Stimulated activated CD4-positive, alpha-beta T cell treated with anti-CD3 and anti-CD28 coated beads, Interleukin-4, amount 100 ng/mL, for 24 hours (primary cell): Measurements from ENCODE around the gene SPDEF.

ENCODE experiments used
- DNase-seq: peaks from one replicate; pipeline ENCODE4 v3.0.0-alpha.2; 2020

The SPDEF gene

GRCh38 chr6:34512738-34513115, 43.4 kb downstream of the SPDEF start:
- DNase-seq: no peak

DNA sequence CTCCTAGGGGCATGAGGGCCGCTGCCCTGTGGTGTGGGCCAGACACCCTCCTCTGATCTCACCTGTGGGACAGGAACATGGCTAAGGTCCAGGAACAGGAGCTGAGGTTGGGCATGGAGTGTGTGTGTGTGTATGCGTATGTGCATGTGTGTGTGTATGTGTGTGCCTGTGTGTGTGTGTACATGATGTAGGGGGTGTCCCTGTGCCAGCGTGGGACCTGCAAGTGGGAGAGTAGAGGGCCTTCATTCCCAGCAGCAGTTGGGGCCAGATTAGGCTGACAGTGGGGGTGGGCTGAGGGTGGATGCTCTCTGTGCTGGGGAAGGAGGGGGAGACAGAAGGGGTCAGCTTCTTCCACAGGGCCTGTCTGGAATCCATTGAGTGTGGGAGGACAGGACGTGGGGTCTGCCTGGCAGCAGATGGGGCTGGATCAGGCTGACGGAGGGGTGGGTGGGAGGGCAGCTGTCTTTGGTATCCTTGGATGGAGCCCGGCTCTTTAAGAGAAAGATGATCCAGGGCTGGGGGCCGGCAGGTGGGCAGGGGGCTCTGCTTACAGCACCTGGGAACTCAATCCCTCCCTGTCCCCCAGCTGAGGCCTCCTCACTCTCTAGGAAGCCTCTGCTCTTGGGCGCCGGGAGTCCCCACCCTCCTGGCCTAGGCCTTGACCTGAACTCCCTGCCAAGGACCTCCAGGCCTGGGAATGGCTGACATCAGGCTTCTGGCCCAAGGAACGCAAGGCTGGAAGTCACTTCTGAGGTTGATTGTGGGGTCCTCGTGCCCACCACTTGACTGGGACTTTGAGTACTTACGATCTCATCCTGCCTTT, 44.0 kb downstream of the SPDEF start:
- no peak for DNase-seq

GRCh38 chr6:34511214-34511914, 44.8 kb downstream of the SPDEF start:
- no peak for DNase-seq

GRCh38 chr6:34510299-34510698, 45.8 kb downstream of the SPDEF start:
- no peak for DNase-seq

DNA sequence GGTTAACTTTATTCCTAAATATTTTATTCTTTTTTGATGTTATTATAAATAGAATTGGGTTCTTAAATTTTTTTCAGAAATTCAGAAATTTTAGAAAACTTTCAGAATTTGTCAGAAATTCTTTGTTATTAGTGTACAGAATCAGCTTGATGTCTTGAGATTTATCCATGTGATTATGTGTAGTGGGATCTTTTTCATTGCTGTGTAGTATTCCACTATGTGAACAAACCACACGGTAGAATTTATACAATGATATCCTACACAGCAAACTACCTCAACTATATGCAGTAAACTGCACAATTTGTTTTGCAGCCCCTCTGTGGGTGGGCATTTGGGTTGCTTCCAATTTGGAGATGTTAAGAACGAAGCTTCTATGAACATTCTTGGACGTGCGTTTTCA, 46.3 kb downstream of the SPDEF start:
- no peak for DNase-seq

GRCh38 chr6:34508425-34508824, 47.7 kb downstream of the SPDEF start:
- no peak for DNase-seq

DNA sequence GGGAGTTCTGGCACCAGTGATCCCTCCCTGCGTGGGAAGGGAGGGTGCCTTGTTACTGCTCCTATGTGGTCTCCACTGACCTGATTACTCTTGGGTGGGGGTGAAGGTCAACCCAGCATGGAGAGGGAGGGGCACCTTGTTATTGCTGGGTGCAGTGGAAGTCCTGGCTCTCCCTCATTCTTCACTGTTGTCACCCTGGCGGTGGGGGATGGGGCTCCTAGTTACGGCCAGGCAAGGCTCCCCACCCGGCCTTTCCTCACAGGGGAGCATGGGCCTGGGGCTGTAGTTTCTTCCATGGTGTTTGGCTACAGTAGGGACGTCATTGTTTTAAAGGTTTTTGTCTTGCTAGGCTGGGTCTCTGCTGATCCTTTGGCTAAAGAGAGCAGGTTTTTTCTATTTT, 49.4 kb downstream of the SPDEF start:
- DNase-seq: no peak

- DNase-seq: no peak
Measured at GRCh38 chr6:34497411-34497810, 58.7 kb downstream of the SPDEF start.

DNA sequence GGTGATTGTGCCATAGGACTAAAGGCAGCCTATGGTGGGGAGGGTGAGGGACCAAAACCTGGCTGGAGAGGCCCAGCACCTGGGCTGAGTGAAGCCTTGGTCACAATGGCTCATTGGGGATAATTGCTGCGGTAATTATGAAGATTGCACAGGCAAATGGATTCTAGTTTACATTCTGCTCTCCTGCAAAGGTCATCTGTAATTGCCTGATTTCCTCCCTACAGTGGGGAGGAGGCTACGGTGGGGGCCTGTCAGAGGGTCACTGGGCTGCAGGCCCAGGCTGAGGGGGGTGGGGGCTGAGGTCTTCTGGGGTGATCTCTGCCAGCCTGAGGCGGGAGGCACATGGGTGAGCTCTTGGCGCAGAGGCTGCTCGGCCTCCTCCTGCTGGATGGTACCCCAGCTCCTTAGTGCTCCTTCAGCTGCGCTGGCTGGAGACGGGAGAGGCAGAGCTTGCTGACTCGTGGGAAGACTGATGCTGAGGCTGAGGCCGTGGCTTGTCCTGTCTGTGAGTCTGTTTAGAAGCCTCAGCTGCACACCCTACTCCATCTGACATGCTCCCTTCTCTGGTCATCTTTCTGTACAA, 59.9 kb downstream of the SPDEF start:
- DNase-seq: no peak

- no peak for DNase-seq
Measured at GRCh38 chr6:34494973-34495372, 61.2 kb downstream of the SPDEF start.

DNA sequence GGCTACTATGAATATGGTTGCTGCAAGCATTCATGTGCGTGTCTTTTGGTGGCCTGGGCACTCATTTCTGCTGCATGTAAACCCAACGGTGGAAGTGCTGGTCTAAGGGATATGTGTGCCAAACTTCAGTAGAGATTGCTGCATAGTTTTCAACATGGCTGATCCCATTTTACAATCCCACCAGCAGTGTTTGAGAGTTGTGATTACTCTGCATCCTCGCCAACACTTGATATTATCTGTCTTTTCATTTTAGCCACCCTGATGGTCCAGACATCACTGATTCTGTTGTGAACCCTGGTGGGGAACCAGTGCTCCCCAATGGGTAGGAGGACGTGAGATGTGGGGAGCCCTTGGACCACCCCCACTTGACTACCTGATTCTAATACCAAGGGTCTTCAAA, 62.8 kb downstream of the SPDEF start:
- no peak for DNase-seq

- DNase-seq: no peak
Measured at GRCh38 chr6:34491091-34491430, 65.1 kb downstream of the SPDEF start.

DNA sequence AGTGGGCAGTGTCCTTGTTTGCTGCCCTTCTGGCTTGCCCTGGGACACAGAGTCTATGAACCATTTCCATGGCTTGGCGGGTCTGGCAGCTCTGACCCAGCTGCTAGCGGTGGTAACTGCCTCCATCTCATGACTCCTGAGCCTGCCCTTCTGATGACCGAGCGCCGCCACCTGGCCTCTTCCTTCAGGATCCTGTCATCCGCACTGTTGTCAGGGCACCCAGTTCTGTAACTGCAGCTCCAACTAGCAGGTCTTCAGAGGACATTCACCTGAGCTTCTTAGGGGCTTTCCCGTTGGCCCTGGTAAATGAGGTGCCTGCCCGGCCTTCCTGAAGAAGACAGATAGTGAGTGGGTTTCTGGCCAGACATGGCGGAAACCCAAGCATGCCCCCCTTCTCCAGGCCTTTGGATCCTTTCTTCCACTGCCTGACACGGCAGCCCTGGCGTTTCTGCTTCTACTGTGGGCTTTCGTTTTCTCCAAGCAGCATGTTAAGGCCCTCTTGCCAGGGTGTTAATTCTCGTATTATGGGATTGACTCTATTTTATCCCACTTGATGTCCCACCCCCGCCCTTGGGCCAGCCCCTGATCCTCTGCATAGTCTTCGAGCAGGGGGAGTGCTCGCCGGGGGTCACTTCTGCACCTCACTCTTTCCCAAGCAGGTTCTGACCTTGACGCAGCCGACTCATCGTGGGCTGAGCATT, 65.6 kb downstream of the SPDEF start:
- DNase-seq: no peak

DNA sequence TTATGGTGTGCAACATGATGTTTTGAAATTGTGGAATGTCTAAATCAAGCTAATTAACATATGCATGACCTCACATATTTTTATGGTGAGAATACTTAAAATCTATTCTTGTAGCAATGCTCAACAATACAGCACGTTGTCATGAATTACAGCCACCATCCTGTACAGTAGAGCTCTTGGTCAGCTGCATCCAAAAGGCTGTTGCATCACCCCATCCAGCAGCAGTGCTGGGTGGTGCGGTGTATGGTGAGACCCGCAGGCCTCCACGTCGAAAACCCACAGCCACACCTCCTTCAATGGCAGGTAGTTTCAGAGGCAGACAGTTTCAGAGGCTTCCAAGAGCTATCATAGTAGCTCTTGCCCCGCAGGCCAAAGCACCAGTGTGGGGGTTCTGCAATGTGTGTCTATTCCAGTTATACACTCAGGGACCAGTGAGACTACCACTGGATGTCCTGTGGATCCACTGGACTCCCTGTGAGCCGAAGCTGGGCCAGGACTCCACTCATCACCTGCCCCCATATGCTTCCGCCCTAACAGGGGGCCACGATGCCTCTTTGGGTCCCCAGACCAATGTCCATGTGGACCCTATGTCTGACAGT, 66.8 kb downstream of the SPDEF start:
- no peak for DNase-seq
